ENCODE data around the gene RFX1.
"Not testable (repeated sequence)": the region's sequence is repeated elsewhere in the genome, so short reads cannot be mapped to it uniquely, and the experiment has no call there.

RFX1 gene

GRCh38 chr19:13978351-13979243 is 27.5 kb downstream of the RFX1 start:
- no peak for DNase-seq

- DNase-seq = no peak
These were observed 28.3 kb downstream of the RFX1 start for GRCh38 chr19:13977803-13978202.

- DNase-seq = no peak
These were observed 29.7 kb downstream of the RFX1 start for GRCh38 chr19:13976446-13976845.

- DNase-seq = no peak
These were observed 30.2 kb downstream of the RFX1 start for GRCh38 chr19:13975870-13976269.

- peak; percentile 84 for DNase-seq
These were observed 32.0 kb downstream of the RFX1 start for GRCh38 chr19:13974073-13974472.

GRCh38 chr19:13973479-13973878 is 32.6 kb downstream of the RFX1 start:
- not testable (repeated sequence) for DNase-seq

- DNase-seq = no peak
These were observed 33.6 kb downstream of the RFX1 start for GRCh38 chr19:13972368-13973155.

- DNase-seq = not testable (repeated sequence)
These were observed 34.3 kb downstream of the RFX1 start for GRCh38 chr19:13971868-13972267.

GRCh38 chr19:13969897-13970296 is 36.2 kb downstream of the RFX1 start:
- DNase-seq = no peak

- no peak for DNase-seq
These were observed 37.1 kb downstream of the RFX1 start for GRCh38 chr19:13968999-13969398.

- DNase-seq = no peak
These were observed 37.7 kb downstream of the RFX1 start for GRCh38 chr19:13968383-13968935.

GRCh38 chr19:13967206-13967605 is 38.9 kb downstream of the RFX1 start:
- DNase-seq = not testable (repeated sequence)

- DNase-seq = no peak
These were observed 39.4 kb downstream of the RFX1 start for GRCh38 chr19:13966684-13967128.

GRCh38 chr19:13965926-13966683 is 40.0 kb downstream of the RFX1 start:
- no peak for DNase-seq

GRCh38 chr19:13965377-13965896 is 40.7 kb downstream of the RFX1 start:
- DNase-seq = no peak

GRCh38 chr19:13964776-13965175 is 41.3 kb downstream of the RFX1 start:
- no peak for DNase-seq

GRCh38 chr19:13963603-13964105 is 42.5 kb downstream of the RFX1 start:
- no peak for DNase-seq

- no peak for DNase-seq
These were observed 43.2 kb downstream of the RFX1 start for GRCh38 chr19:13962699-13963602.

GRCh38 chr19:13961826-13962698 is 44.1 kb downstream of the RFX1 start:
- no peak for DNase-seq
